GM12878 (cell line): Measurements from ENCODE around the gene FOXP1. TPM values are rescaled to one million over a fixed set of nuclear protein-coding genes. Genes with fewer than 3 reads are reported as not detected.

ENCODE experiments used
- ATAC-seq: fragments of 200-7000 bp; cut with Tn5 transposase; 3 replicates; pipeline ENCODE4 v1.9.1; 2020; ENCODE audit warnings: mild to moderate bottlenecking, moderate library complexity
- BruUV-seq: library from RNA; stranded (reverse); fragments of 400-500 nt; replicated peaks from 2 replicates; lab custom pipeline; 2021; lab: Mats Ljungman, UMichigan
- CTCF ChIA-PET: fragments of 300-600 bp; sonication (Branson Sonifier 250); formaldehyde crosslinking; extraction: SDS; loops from one replicate; lab custom pipeline; 2021; ENCODE audit warnings: inconsistent platforms; lab: Yijun Ruan, JAX
- POLR2A ChIA-PET: fragments of 350-600 bp; formaldehyde crosslinking; extraction: SDS; loops from one replicate; lab custom pipeline; 2021; ENCODE audit warnings: inconsistent platforms; lab: Charles Lee
- RAD21 ChIA-PET: fragments of 300-600 bp; sonication (Branson Sonifier 250); formaldehyde crosslinking; loops from one replicate; lab custom pipeline; 2023; ENCODE audit warnings: antibody characterized with exemption; ENCODE audit not compliant: unreplicated experiment; lab: Charles Lee
- SMC1A ChIA-PET: fragments of 300-600 bp; sonication (Branson Sonifier 250); formaldehyde crosslinking; loops from one replicate; lab custom pipeline; 2023; ENCODE audit not compliant: unreplicated experiment, uncharacterized antibody; lab: Charles Lee
- DNase-seq: peaks from one replicate; pipeline ENCODE4 v3.0.0-alpha.2; 2011; ENCODE audit warnings: low read depth, low spot score
- FAIRE-seq: peaks from 3 replicates; lab custom pipeline; 2011; peaks lifted over from hg19 to GRCh38; lab: Jason Lieb, UNC
- H2AFZ ChIP-seq: 2 replicates; pipeline ENCODE4 v1.6.0; 2011; ENCODE audit warnings: low read depth, low read length, control low read depth; ENCODE audit not compliant: control insufficient read depth
- H3K27ac ChIP-seq: 2 replicates; pipeline ENCODE4 v1.5.1; 2011; ENCODE audit warnings: control low read depth; ENCODE audit not compliant: control insufficient read depth, insufficient read depth
- H3K27me3 ChIP-seq, 2 experiments: replicated peaks in 1 of 2; 2 replicates each; pipeline versions ENCODE4 v1.6.0 to v1.6.1; 2011; ENCODE audit warnings: low read length in 1 of 2; ENCODE audit not compliant: control insufficient read depth in 2 of 2, insufficient read depth in 2 of 2
- H3K36me3 ChIP-seq, 2 experiments: 2 replicates each; pipeline ENCODE4 v1.5.1; 2011; ENCODE audit warnings: low read length in 1 of 2; ENCODE audit not compliant: control insufficient read depth in 2 of 2, insufficient read depth in 2 of 2
- H3K4me1 ChIP-seq: 2 replicates; pipeline ENCODE4 v1.6.1; 2011; ENCODE audit warnings: mild to moderate bottlenecking, low read length, moderate library complexity, mixed read lengths; ENCODE audit not compliant: control insufficient read depth, insufficient read depth
- H3K4me2 ChIP-seq: 2 replicates; pipeline ENCODE4 v1.6.0; 2011; ENCODE audit warnings: control low read depth; ENCODE audit not compliant: control insufficient read depth, insufficient read depth
- H3K4me3 ChIP-seq: fragments of 200-600 bp; sonication (generic); 2 replicates; pipeline ENCODE4 v1.5.1; 2016
- H3K79me2 ChIP-seq: 2 replicates; pipeline ENCODE4 v1.6.0; 2011; ENCODE audit warnings: low read length; ENCODE audit not compliant: control insufficient read depth, insufficient read depth
- H3K9ac ChIP-seq: 2 replicates; pipeline ENCODE4 v1.8.0; 2011; ENCODE audit warnings: low read length, control low read depth, mixed read lengths; ENCODE audit not compliant: control insufficient read depth, insufficient read depth
- H3K9me3 ChIP-seq: replicated peaks from 3 replicates; pipeline ENCODE4 v1.5.1; 2011; ENCODE audit warnings: mild to moderate bottlenecking, low read length; ENCODE audit not compliant: control insufficient read depth, insufficient read depth
- H4K20me1 ChIP-seq: 2 replicates; pipeline ENCODE4 v1.6.0; 2011; ENCODE audit not compliant: control insufficient read depth, insufficient read depth
- BMI1 ChIP-seq: fragments of 450-650 bp; IDR thresholded peaks from 2 replicates; pipeline ENCODE4 v1.6.1; 2016; ENCODE audit warnings: mild to moderate bottlenecking, moderate library complexity, borderline replicate concordance
- CHD4 ChIP-seq: fragments of 200-600 bp; sonication (generic); IDR thresholded peaks from 2 replicates; pipeline ENCODE4 v1.6.1; 2016; ENCODE audit warnings: mild to moderate bottlenecking
- GABPA ChIP-seq: IDR thresholded peaks from 2 replicates; pipeline ENCODE4 v1.6.1; 2014; ENCODE audit warnings: antibody characterized with exemption, low read depth, mild to moderate bottlenecking, inconsistent platforms
- HCFC1 ChIP-seq: fragments of 150-350 bp; IDR thresholded peaks from 2 replicates; pipeline ENCODE4 v1.6.1; 2014; ENCODE audit warnings: low read length
- MXI1 ChIP-seq: fragments of 150-350 bp; IDR thresholded peaks from 2 replicates; pipeline ENCODE4 v1.6.1; 2011; ENCODE audit warnings: low read depth, mild to moderate bottlenecking, inconsistent platforms, low read length, improper control_type of control experiment
- NFXL1 ChIP-seq: fragments of 450-650 bp; IDR thresholded peaks from 2 replicates; pipeline ENCODE4 v1.6.1; 2017; ENCODE audit warnings: antibody characterized with exemption, mild to moderate bottlenecking, borderline replicate concordance
- SMAD5 ChIP-seq: IDR thresholded peaks from 2 replicates; pipeline ENCODE4 v1.6.1; 2016; ENCODE audit warnings: antibody characterized with exemption, low read depth
- SMARCA5 ChIP-seq: fragments of 450-650 bp; IDR thresholded peaks from 2 replicates; pipeline ENCODE4 v1.6.1; 2017; ENCODE audit warnings: mild to moderate bottlenecking
- TAF1 ChIP-seq: IDR thresholded peaks from 2 replicates; pipeline ENCODE4 v1.6.1; 2011; ENCODE audit warnings: mild to moderate bottlenecking, low read depth, low read length, borderline replicate concordance
- TCF7 ChIP-seq: IDR thresholded peaks from 2 replicates; pipeline ENCODE4 v1.6.1; 2014; ENCODE audit warnings: antibody characterized with exemption, borderline replicate concordance
- ZSCAN29 ChIP-seq: fragments of 450-650 bp; IDR thresholded peaks from 2 replicates; pipeline ENCODE4 v1.6.1; 2017; ENCODE audit warnings: mild to moderate bottlenecking, moderate library complexity
- WGBS: methylation state at CpG from one replicate; pipeline ENCODE4 v1.1.6; 2016; ENCODE audit warnings: low lambda C conversion rate; ENCODE audit not compliant: insufficient replicate concordance, insufficient coverage; ENCODE audit errors: missing lambda C conversion rate; 5-methylcytosine and 5-hydroxymethylcytosine counted together
- in situ Hi-C: fragments of 300-500 bp; cut with MboI; formaldehyde crosslinking; loops from 9 replicates; pipeline ENCODE4 v1.14.3; 2018; ENCODE audit warnings: mixed read lengths
- intact Hi-C: fragments of 100-400 bp; cut with micrococcal nuclease; formaldehyde crosslinking; loops from one replicate; pipeline ENCODE4 v1.14.2; 2022; ENCODE audit not compliant: unreplicated experiment
- polyA plus RNA-seq, 11 experiments: library from polyadenylated mRNA; depleted of rRNA in 4 of 11; unstranded in 6 of 11; stranded (reverse) in 5 of 11; fragments of >200 nt; fragmentation: Nextera tagmentation in 4 of 11; fragmentation: Illumina TruSeq in 1 of 11; extraction: Ambion mirVana in 4 of 11; extraction: Trizol in 1 of 11; gene quantifications; 1 replicate in 1 of 11; 2 replicates in 10 of 11; pipeline versions ENCODE4 v1.2.1 to v1.2.3, GENCODE V29; 2011 to 2016; ENCODE audit warnings: inconsistent platforms in 2 of 11, missing spikeins in 2 of 11, low read depth in 1 of 11
- total RNA-seq, 4 experiments: library from RNA; depleted of rRNA in 3 of 4; stranded (reverse); fragments of >200 nt in 3 of 4; fragmentation: Illumina TruSeq in 1 of 4; extraction: Trizol in 1 of 4; gene quantifications; 2 replicates each; pipeline versions ENCODE4 v1.2.1 to v1.2.3, GENCODE V29; 2013 to 2021
- TF ChIP-seq, protein P1 (sequence below): fragments of 450-650 bp; conservative IDR thresholded peaks from 2 replicates; pipeline ENCODE4 v1.6.1; 2017; ENCODE audit warnings: mild to moderate bottlenecking, moderate library complexity
- TF ChIP-seq, protein P2 (sequence below): IDR thresholded peaks from 2 replicates; pipeline ENCODE4 v1.6.1; 2012; ENCODE audit warnings: low read depth, low read length, improper control_type of control experiment
- TF ChIP-seq, protein P3 (sequence below): fragments of 450-650 bp; IDR thresholded peaks from 2 replicates; pipeline ENCODE4 v1.6.1; 2014; ENCODE audit warnings: mild to moderate bottlenecking

The FOXP1 gene
- total and polyA plus RNA-seq, 10 of the 15 experiments (the other 5 are each of a cell fraction or from before 2014, with no cell fraction given), result 0.05 to 1.6 (median 0.20) TPM; not detected in 1

DNA sequence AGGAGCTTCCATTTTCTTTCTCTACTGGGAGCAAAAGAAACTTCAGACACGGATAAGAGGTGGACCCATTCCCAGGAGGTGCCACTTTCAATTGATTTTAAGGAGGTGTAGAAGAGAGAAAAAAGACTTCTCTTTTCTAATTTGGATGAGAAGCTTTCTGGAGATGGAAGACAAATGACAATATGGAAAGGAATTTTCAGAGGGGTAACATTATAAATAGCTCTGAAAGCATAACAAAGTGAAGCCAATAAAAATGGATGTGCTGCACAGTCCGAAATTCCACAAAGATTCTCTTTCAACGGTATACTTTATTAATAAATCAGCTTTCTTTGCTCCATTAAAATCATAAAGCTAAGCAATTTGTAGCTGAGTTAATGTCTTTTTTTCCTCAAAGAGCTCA is 663.9 kb downstream of the FOXP1 start:
- BruUV-seq, result no TSS peak
- Histone ChIP-seq H3K9me3 (no peaks in the 10 kb centered on the region), H2AFZ (no peak overlapping the region), H3K79me2 (no peaks in the 10 kb centered on the region), H3K9ac (no peak overlapping the region), H3K36me3 (no peaks in the 10 kb centered on the region), H3K27ac (no peak overlapping the region), H3K27me3 (no peaks in the 10 kb centered on the region), H3K4me1 (no peaks in the 10 kb centered on the region), H3K4me2 (no peak overlapping the region), H3K4me3 (no peak overlapping the region), H4K20me1 (no peaks in the 10 kb centered on the region)
- FAIRE-seq (no peak), DNase-seq (no peak), ATAC-seq (no peak)
- intact Hi-C loops, result no loop called here
- ChIA-PET CTCF (no interaction called here), RAD21 (no interaction called here), SMC1A (no interaction called here), POLR2A (no interaction called here)
- 14% methylated on average over 3 of the region's 3 CpGs for WGBS
- in situ Hi-C loops, result no loop called here
- TF ChIP-seq NFXL1, result no peak
- TF ChIP-seq, protein P1, sequence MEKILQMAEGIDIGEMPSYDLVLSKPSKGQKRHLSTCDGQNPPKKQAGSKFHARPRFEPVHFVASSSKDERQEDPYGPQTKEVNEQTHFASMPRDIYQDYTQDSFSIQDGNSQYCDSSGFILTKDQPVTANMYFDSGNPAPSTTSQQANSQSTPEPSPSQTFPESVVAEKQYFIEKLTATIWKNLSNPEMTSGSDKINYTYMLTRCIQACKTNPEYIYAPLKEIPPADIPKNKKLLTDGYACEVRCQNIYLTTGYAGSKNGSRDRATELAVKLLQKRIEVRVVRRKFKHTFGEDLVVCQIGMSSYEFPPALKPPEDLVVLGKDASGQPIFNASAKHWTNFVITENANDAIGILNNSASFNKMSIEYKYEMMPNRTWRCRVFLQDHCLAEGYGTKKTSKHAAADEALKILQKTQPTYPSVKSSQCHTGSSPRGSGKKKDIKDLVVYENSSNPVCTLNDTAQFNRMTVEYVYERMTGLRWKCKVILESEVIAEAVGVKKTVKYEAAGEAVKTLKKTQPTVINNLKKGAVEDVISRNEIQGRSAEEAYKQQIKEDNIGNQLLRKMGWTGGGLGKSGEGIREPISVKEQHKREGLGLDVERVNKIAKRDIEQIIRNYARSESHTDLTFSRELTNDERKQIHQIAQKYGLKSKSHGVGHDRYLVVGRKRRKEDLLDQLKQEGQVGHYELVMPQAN, result no peak
- no peak for TF ChIP-seq BMI1
- TF ChIP-seq CHD4, result no peak
- no peak for TF ChIP-seq SMARCA5
- no peak for TF ChIP-seq GABPA
- TF ChIP-seq TCF7, result no peak
- no peak for TF ChIP-seq HCFC1
- TF ChIP-seq SMAD5, result no peak
- TF ChIP-seq, protein P2, sequence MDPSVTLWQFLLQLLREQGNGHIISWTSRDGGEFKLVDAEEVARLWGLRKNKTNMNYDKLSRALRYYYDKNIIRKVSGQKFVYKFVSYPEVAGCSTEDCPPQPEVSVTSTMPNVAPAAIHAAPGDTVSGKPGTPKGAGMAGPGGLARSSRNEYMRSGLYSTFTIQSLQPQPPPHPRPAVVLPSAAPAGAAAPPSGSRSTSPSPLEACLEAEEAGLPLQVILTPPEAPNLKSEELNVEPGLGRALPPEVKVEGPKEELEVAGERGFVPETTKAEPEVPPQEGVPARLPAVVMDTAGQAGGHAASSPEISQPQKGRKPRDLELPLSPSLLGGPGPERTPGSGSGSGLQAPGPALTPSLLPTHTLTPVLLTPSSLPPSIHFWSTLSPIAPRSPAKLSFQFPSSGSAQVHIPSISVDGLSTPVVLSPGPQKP, result no peak
- TF ChIP-seq ZSCAN29, result no peak
- TF ChIP-seq MXI1, result no peak
- TF ChIP-seq TAF1, result no peak
- TF ChIP-seq, protein P3, sequence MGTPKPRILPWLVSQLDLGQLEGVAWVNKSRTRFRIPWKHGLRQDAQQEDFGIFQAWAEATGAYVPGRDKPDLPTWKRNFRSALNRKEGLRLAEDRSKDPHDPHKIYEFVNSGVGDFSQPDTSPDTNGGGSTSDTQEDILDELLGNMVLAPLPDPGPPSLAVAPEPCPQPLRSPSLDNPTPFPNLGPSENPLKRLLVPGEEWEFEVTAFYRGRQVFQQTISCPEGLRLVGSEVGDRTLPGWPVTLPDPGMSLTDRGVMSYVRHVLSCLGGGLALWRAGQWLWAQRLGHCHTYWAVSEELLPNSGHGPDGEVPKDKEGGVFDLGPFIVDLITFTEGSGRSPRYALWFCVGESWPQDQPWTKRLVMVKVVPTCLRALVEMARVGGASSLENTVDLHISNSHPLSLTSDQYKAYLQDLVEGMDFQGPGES, result no peak
- TF ChIP-seq, all 136 proteins: peak for 0
